ENCODE results near the gene ULK4. TPM values are rescaled to one million over a fixed set of nuclear protein-coding genes. Genes with fewer than 3 reads are reported as not detected.

The ULK4 gene
- total RNA-seq, 1 donor, result 22.0 TPM

DNA sequence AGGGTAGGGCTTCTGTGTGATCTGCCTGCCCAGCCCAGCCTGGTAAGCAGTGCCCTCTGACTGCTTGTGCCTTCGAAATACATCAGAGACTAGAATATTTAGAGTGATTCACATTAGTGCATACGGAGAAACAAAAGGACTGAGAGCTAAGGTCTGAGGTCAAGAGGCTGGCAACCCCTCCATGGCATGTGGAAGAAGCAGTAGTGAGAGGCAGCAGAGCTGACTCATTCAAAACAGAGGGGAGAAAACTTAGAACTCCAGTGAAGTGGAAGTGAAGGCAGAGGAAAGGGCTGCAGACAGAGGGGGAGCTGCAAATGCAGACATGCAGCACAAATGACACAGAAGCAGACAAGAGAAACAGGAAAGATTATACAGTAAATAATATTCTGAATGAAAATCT, 61.6 kb downstream of the ULK4 start:
- H3K4me3 ChIP-seq (ENCODE audit: low read depth, low read length), result no peak overlapping the region
- TF ChIP-seq, protein P1, sequence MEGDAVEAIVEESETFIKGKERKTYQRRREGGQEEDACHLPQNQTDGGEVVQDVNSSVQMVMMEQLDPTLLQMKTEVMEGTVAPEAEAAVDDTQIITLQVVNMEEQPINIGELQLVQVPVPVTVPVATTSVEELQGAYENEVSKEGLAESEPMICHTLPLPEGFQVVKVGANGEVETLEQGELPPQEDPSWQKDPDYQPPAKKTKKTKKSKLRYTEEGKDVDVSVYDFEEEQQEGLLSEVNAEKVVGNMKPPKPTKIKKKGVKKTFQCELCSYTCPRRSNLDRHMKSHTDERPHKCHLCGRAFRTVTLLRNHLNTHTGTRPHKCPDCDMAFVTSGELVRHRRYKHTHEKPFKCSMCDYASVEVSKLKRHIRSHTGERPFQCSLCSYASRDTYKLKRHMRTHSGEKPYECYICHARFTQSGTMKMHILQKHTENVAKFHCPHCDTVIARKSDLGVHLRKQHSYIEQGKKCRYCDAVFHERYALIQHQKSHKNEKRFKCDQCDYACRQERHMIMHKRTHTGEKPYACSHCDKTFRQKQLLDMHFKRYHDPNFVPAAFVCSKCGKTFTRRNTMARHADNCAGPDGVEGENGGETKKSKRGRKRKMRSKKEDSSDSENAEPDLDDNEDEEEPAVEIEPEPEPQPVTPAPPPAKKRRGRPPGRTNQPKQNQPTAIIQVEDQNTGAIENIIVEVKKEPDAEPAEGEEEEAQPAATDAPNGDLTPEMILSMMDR (IDR thresholded peaks at IDR 0.05; ENCODE audit: insufficient read depth, low read depth, low read length), result no peak

DNA sequence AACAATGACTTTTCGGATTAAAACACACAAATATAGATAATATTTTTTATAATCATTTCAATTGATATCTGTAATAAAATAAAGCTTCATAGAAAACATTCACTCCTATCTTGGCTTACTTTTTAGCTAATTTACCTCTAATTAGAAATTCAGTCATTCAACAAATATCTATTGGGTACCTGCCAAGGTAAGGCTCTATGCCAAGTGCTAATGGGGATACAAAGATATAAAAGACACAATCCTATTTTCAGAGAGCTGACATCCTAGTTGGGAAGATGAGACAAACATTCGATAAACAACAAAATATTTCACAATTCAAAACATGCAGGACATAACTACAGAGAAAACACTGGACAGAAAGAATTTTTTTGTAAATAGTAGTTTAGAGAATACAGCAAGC, 63.3 kb downstream of the ULK4 start:
- no peak for DNase-seq (ENCODE audit: low read depth)
- TF ChIP-seq, protein P1 (IDR thresholded peaks at IDR 0.05; ENCODE audit: insufficient read depth, low read depth, low read length), result no peak

More for the DNA sequence above, 61.6 kb downstream of the ULK4 start:
- no peak for DNase-seq (ENCODE audit: low read depth)

DNA sequence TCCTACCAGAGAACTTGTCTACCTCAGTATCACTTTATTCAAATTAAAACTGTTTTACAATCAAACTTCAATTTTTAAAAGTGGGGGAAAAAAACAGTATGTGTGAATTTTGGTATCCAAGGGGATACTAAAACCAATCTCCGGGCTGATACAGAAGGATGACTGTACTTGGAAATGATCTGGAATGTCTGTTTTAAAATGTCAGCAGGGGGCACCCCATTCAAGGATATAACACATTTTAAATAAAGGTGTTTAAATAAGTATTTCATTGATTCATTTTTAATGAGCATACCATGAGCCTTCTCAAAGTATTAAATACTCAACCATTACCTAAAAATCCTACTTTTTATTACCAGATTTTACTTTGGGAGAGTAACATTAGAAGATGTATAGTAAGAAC, 67.9 kb downstream of the ULK4 start:
- DNase-seq (ENCODE audit: low read depth), result peak; percentile 73
- TF ChIP-seq, protein P1 (IDR thresholded peaks at IDR 0.05; ENCODE audit: insufficient read depth, low read depth, low read length), result peak; percentile 53
- H3K4me3 ChIP-seq (ENCODE audit: low read depth, low read length), result no peak overlapping the region

More for the DNA sequence above, 63.3 kb downstream of the ULK4 start:
- no peak overlapping the region for H3K4me3 ChIP-seq (ENCODE audit: low read depth, low read length)

DNA sequence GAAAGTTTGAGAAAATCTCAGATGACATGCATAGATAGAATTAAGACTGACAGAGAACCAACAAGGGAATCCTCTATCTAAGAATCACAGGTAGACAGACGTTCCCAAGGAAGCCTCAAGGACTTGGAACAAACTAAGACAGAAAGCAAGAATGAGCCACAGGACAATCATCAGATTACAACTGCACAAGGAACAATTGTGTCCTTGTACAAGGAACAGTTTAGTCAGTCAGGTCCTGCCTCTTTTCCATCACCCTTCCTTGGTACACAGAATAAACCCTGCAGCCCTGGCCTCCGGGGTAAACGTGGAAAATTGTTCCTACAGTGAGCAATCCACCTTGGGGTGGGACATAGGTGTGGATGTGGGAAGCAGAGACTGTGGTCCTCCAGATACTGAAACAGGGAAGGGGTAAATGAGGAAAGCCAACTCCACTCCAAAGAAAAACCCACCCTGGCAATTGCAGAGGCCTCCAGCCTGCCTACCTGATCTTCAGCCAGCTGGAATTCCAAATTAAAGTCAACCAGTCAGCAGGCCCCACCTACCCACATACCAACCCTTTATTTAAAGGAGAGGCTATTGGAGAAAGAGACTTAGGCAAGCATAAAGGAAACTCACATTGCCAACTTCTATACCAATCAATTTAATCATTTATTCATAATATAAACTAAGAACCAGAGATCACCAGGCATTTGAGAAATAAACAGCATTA, 73.4 kb downstream of the ULK4 start:
- TF ChIP-seq, protein P1 (IDR thresholded peaks at IDR 0.05; ENCODE audit: insufficient read depth, low read depth, low read length), result no peak
- DNase-seq (ENCODE audit: low read depth), result no peak
- H3K4me3 ChIP-seq (ENCODE audit: low read depth, low read length), result no peak overlapping the region

DNA sequence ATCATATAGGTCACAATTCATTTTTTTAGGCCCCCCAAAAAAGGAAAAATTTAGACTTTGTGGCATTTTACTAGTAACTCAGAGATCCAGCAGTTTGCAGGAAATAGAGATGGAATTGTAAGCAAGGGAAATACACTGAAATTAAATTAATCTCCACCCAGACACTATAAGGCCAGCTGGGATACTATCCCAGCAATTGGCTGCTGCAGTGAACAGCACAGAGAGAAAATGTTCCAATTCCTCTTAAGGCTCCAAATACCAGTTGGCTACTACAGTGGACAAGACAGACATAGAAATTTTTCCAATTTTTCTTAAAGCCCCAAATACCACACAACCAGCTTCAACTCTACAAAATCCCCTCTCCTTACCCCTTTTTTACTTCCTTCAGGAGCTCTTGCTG, 78.9 kb downstream of the ULK4 start:
- no peak overlapping the region for H3K4me3 ChIP-seq (ENCODE audit: low read depth, low read length)
- TF ChIP-seq, protein P1 (IDR thresholded peaks at IDR 0.05; ENCODE audit: insufficient read depth, low read depth, low read length), result no peak
- no peak for DNase-seq (ENCODE audit: low read depth)

DNA sequence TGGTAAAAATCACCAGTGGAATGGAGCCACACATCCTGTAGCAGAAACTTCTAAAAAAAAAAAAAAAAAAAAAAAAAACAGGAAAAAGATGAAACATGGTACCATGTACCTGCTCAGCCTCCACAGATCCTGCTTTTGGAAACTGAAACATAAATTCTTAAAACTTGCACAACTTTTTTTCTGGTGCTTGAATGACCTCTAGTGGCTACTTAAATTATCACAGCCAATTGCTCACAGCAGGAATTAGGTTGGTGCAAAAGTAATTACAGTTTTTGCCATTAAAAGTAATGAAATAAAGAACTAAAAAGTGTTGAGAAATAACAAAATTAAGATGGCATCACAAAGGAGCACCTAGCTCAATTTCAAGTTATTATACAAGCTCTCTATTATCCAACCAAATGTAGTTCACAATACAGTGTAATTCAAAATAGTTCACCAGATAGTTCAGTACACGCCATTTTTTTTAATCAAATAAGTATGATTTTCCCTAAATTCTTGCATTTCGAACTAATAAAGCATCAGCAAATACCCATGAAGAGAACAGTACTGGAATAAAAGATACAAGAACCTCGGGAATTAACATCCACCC, 80.6 kb downstream of the ULK4 start:
- peak; percentile 61 for DNase-seq (ENCODE audit: low read depth)

More for the DNA sequence above, 80.6 kb downstream of the ULK4 start:
- no peak overlapping the region for H3K4me3 ChIP-seq (ENCODE audit: low read depth, low read length)
- TF ChIP-seq, protein P1 (IDR thresholded peaks at IDR 0.05; ENCODE audit: insufficient read depth, low read depth, low read length), result peak; percentile 68

Measured in fibroblast of villous mesenchyme (primary cell).